GM19043 (cell line): ENCODE measurements around the gene DHFR.

Source experiments
- ATAC-seq: cut with Tn5 transposase; IDR thresholded peaks from one replicate; pipeline ENCODE4 v1.9.1; 2021; ENCODE audit warnings: low read depth; ENCODE audit not compliant: unreplicated experiment

DHFR gene

GRCh38 chr5:80656425-80656824, 1.6 kb upstream of the DHFR start:
- no peak for ATAC-seq

DNA sequence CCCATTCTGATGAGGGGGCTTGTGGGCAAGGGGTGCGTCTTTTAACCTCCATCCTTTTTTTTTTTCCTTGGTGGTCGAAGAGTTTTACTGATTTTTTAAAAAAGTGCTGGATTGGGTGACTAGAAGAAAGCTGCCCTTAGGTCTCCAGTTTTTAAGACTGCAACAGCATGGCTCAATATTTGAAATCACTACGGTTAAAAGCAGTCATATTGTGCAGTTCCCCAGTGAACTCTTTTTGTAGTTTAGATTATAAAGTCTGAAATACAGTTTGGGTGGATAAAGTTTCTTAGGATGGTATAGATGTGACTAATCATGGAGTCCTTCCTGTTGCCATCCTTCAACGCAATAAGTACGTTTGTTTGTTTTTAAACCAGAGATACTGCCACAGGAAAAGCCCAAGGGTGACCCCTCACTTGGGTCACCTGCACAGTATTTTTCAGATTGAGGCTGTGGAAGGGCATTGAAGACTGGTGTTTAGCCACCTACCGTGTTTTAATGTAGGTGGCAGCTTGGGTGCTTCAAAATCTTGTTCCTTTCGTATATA, 520 bp upstream of the DHFR start:
- ATAC-seq, result no peak

DNA sequence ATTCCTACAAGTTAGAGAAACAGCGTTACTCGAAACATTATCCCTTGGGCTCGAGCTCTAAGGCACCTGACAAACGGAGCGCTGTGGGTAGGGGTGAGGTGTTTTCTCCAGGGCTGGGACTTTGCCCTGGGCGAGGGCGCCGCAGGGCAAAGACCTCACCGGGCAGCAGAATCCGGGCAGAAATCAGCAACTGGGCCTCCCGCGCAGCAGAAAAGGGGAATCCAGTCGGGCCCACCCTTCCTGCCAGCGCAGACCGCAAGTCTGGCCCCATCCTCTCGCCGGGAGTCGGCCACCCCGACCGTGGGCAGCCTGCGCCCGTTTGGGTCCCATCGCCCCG, 761 bp downstream of the DHFR start:
- ATAC-seq, result no peak

DNA sequence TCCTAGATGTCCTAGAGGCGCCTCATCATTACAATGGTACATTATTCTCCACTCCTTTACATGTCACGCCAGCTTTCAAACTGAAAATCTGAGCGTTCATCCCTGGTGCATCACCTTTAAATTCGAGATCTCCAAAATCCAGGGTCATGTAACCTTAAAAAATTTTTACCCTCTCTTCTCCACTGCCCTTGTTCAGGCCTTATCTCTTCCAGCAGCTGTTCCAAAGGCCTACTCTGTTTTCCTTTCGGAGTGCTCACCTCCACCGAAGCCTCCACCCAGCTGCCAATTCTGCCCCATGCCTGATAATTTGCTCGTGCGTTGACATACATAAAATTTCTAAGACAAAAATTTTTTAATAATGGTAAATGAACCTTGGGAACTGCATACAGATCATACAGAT, 1.3 kb downstream of the DHFR start:
- ATAC-seq, result no peak

- no peak for ATAC-seq
Observed at GRCh38 chr5:80646926-80647325, 7.9 kb downstream of the DHFR start.

DNA sequence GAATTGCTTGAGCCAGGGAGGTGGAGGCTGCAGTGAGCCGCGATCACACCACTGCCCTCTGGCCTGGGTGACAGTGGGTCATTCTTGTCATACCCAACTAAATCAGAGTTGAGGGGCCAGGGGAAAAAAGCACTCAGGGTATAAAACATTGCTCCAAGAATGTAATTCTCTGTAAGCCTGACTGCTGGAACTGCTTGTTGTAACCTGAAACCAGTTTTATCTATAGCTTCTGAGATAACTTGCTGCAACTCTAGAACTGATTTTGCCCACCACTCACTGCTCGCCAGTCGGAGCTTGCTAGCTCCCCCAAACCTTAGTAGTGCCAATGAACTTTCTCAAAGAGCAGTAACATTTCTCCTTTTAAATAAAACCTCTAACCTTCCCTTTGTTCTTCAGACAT, 9.9 kb downstream of the DHFR start:
- no peak for ATAC-seq

GRCh38 chr5:80641353-80641752, 13.4 kb downstream of the DHFR start:
- no peak for ATAC-seq

DNA sequence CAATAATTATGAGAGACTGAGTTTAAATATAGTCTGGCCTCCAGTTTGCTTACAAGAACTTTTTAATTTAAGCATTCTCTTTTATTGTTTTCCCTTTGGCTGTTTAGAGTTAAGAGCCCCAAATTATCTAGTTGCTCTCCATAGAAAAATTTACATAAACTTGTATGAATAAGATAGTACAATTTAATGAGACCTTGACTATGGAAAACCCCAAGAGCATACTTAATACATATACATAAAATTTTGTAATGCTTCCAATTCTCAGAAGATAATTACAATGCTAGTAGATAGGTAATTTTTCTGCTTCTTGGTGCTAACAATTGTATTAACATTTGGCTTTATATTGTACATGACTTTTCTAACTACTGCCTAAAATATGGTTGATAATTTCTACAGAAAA, 20.6 kb downstream of the DHFR start:
- no peak for ATAC-seq

DNA sequence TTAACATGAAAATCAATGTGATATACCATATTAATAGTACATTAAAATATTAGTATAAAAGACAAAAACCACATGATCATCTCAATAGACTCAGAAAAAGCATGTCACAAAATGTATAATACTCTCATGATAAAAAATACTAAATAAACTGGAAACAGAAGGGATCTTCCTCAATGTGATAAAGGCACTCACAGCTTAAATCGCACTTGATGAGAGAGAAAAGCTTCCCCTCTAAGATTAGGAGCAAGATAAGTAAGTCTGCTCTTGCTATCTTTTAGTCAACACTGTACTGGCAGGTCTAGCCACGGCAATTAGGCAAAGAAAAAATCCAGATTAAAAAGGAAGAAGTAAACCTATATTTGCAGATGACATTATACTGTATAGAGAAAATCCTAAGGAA, 22.1 kb downstream of the DHFR start:
- no peak for ATAC-seq

GRCh38 chr5:80631278-80632259, 23.2 kb downstream of the DHFR start:
- no peak for ATAC-seq

DNA sequence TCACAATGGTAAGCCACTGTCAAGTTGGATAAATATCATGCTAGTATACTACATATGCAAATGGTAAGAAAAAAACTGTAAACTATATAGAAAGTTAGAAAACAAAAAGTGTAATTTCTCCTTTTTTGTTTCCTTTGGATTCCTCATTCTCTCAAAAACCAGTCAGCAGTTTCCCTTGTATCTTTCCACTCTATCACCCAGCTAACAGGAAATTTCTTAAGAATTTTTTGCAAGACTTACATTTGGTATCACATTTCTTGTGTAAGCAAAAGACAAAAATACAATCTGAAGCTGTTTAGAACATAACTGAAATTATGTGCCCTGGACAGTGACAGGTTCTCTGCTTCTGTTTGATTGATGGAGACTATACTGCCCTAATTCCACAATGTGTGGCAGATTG, 25.5 kb downstream of the DHFR start:
- ATAC-seq, result no peak

DNA sequence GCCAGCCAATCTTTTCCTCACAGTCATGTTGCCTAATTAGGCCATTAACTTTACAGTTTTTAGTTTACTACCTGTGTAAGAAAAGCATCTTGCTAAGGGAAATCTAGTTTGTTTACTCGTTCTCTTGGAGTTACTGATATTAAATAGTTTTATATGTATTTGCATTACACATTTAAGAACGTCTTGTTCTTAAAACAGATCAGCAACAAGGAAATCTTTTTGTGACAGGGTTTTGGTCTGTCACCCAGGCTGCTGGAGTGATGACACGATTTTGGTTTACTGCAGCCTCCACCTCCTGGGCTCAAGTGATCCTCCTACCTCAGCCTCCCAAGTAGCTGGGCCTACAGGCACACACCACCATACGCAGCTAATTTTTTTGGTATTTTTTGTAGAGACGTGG, 29.6 kb downstream of the DHFR start:
- no peak for ATAC-seq

GRCh38 chr5:80623999-80624398, 30.8 kb downstream of the DHFR start:
- no peak for ATAC-seq

- ATAC-seq, result no peak
Observed at GRCh38 chr5:80622756-80623155, 32.0 kb downstream of the DHFR start.

- ATAC-seq, result no peak
Observed at GRCh38 chr5:80620211-80620610, 34.6 kb downstream of the DHFR start.

GRCh38 chr5:80619086-80619485, 35.7 kb downstream of the DHFR start:
- ATAC-seq, result no peak

DNA sequence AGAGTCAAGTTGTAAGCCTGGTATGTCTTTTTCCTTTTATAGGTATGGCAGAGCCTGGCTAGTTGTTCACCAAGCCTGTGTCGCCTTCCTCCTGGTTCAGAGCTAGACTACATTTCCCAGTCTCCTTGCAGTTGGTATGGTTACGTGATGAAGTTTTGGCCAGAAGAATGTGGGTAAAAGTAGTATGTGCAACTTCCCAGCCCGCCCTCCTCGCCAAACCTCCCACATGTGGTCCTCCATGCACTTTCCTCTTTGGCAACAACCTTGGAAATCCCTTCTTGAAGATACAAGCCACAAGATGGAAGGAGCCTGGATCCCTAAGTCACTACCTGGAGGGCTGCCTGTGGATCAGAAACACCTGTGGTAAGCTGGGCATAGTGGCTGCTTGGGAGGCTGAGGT, 36.3 kb downstream of the DHFR start:
- no peak for ATAC-seq

DNA sequence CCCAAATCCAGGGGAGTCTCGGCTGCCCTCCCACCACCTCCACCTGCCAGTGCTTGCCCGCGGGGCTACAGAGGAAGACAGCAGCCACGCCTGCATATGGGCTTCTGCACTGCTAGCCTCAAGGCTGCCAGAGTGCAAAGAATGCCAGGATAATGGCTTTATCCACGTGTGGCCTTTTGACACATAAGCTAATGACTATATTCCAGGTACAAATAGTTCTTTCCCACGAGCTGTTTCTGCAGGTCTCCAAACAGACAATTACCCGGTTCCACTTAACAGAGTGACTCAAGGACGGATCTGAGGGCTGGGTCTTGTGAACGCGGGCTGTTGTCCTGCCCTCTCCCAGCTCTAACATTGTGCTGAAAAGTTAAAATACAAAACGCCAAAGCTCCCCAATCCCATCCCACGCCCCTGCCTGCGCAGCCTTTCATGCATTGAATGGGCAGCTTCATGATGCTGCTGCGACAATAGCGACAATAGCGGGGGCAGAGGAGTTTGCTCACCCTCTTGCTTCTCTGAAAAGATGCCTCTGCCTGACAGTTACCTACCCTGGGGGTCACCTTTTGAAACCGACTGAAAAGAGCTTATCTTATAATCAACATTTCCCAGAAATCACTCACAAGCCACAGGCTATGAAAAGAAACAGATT, 39.4 kb downstream of the DHFR start:
- ATAC-seq, result no peak

DNA sequence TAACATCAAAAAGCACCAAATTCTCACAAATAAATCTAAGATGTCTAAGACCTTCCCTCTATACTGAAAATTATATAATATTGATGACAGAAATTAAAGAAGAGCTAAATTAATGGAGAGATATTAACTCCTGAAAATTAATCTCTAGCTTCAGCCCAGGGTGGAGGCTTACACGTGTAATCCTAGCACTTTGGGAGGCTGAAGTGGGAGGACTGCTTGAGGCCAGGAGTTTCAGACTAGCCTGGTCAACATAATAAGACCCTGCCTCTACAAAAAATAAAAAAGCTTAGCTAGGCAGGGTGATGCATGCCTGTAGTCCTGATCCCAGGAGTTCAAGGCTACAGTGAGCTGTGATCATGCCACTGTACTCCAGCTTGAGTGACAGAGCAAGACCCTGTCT, 45.1 kb downstream of the DHFR start:
- ATAC-seq, result no peak

DNA sequence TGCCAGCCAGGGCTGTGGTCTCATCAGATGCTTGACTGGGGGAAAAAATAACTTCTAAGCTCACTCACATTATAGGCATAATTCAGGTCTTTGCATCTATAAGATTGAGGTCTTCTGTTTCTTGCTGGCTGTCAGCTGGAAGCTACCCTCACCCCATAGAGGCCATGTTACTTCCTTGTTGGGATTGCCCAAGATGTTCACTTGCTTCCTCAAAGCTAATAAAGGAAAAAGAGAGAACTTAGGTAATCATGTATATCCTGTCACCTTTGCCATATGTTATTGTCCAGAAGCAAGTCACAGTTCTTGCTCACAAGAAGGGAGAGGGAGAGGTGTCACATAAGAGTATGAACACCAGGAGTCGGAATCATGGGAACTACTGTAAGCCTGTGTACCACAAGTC, 46.1 kb downstream of the DHFR start:
- no peak for ATAC-seq

- peak; percentile 83 for ATAC-seq
Observed at GRCh38 chr5:80607832-80608231, 47.0 kb downstream of the DHFR start.

DNA sequence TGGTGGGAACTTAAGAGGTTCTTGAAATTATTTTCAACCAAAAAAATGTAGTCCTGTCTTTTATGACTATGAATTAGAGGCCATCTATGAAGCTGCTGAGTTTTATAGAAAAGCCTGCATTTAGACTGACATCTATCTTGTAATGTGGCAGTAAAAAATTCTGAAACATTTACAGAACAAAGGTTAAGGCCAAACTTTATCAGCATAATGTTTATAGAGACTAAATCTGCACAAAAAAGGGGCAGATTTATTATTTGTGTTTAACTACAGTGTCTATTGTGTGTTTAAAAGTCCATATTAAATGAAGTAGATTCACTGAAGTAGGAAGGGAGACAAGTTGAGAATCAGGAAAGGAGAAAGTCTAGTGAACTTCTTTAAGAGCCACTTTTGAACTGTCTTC, 47.4 kb downstream of the DHFR start:
- no peak for ATAC-seq
